HPDE6-E6E7 (cell line): Measurements from ENCODE around the gene CRYZL1.
A peak's percentile ranks its signal among the peaks of the same experiment; 100 is the strongest.
"Not testable (repeated sequence)": the region's sequence is repeated elsewhere in the genome, so short reads cannot be mapped to it uniquely, and the experiment has no call there.

Experiments
- DNase-seq: peaks from one replicate; pipeline ENCODE4 v3.0.0; 2011; ENCODE audit warnings: missing footprints; ENCODE audit errors: extremely low spot score

The CRYZL1 gene

DNA sequence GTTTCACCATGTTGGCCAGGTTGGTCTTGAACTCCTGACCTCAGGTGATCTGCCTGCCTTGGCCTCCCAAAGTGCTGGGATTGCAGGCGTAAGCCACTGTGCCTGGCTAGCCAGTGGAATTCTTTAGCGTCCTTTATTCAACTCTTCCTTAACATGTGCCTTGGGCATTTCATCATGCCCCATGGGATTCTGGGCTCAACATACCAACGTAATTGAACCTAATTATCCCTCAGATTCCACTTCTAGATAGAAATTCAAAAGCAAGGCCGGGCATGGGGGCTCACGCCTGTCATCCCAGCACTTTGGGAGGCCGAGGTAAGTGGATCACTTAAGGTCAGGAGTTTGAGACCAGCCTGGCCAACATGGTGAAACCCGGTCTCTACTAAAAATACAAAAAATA, 15.4 kb downstream of the CRYZL1 start:
- not testable (repeated sequence) for DNase-seq

DNA sequence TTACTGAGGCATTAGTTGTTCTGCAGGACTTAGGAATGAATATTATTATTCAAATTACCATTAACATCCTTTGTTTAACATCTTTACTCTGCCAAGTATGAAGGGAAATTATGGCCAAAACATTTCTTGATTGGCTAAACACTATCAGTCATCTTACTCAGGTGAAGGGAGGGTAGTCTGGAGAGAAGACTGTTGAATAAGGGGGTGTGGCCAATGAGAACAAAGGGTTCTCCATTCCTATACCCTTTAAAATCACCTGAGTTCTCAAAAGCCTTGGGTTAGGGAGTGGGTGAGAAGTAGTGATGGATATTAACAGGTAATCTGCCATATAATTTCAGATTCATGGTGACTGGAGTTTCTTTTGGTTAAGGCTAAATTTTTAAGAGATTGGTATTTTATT, 19.3 kb downstream of the CRYZL1 start:
- DNase-seq = no peak

DNA sequence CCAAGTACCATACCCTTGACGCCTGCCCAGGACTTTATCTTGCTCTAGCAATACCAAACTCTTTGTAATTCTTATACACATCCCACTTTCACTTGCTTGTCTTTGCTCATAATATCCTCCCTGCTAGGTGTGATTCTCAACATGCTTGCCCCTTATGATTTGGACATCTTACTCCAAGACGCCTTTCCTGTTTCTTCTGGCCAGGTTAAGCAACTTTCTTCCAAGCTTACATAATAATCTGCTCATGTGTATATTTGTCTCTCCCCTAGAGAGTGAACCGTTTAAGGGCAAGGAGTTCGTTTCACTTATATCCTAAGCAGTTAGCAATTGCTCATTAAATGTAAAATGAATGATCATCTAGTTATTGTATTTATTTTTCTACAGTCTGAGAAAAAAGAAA, 21.8 kb downstream of the CRYZL1 start:
- DNase-seq = no peak

DNA sequence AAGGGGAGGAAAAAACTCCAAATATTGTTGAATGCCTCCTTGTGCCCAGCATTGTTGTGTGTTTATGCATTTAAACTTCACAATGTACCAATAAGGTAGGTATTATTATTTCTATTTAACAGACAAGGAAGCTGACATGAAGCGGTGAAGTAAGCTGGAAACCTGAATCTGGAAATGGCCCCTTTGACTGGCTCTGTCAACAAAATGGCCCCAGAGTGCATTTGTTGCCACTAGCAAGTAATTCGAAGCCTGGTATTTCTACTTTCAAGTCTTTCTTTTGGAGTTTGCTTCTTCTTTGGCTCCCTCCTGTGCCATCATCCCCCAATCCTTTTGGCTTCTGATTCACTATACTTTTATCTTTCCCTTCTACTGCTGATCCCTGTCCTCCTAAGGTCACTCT, 23.1 kb downstream of the CRYZL1 start:
- DNase-seq = no peak

DNA sequence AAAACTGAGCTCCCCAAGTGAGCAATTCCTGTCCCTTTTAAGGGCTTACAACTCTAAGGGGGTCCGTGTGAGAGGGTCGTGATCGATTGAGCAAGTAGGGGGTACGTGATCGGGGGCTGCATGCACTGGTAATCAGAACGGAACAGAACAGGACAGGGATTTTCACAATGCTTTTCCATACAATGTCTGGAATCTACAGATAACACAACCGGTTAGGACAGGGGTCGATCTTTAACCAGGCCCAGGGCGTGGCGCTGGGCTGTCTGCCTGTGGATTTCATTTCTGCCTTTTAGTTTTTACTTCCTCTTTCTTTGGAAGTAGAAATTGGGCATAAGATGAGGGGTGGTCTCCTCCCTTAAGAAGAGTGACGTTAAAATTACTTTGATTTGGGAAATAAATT, 24.0 kb downstream of the CRYZL1 start:
- not testable (repeated sequence) for DNase-seq

DNA sequence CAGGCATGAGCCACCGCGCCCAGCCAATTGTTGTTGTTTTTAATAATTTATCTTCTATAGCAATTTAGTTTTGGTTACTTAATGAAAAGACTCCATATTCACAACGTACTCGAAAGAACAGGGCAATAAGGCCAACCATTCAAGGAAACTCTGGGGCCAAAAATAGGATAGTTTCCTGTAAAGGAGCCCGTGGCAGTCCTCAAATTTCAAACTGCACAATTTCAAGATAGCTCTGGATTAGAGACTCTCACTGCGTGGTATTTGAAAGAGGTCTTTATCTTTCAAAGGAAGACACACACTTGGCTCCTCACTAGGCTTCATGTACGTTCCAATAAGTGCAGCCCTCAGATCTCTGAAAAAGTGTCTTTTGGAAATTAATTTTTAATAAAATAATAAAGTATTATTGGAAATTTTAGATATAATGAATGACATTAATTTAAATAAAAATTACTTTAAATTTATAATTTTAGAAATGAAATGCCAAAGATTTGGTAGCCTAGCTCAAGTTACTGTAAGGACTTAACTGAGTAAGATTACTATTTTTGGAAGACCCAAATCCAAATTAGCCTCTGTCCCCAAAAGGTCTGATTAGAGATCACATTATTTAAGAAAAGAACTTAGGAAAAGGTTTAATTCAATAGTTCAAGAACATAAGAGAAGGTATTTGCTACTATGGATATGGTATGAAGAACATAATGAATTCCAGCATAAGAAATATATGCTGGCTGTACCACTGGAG, 30.4 kb downstream of the CRYZL1 start:
- no peak for DNase-seq

DNA sequence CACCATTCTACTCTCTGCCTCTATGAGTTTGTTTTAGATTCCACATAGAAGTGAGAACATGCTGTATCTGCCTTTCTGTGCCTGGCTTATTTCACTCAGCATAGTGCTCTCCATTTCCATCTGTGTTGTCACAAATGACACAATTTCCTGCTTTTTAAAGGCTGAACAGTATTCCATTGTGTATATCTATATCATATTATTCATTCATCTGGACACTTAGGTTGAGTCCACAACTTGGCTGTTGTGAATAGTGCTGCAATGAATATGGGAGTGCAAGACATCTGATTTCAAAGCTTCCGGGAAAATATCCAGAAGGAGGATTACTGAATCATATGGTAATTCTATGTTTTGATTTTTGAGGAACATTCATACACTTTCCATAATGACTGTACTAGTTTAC, 33.0 kb downstream of the CRYZL1 start:
- no peak for DNase-seq

DNA sequence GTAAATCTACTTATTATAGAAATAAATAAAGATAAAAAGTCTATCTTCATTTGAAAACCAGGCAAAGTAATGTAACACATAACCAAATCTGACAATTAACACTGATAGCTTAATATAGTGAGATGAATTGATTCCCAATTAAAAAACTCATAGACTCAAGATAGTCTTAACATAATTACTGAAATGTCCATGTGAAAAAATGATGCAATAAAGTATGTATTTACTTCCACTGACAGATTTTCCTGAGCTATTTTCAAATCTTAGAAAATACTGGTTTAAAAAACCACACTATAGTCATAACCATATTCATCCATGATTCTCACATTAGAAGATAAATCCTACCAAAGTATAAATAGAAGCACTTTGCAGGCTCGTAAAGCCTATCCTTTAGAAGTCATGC, 43.5 kb downstream of the CRYZL1 start:
- no peak for DNase-seq

DNA sequence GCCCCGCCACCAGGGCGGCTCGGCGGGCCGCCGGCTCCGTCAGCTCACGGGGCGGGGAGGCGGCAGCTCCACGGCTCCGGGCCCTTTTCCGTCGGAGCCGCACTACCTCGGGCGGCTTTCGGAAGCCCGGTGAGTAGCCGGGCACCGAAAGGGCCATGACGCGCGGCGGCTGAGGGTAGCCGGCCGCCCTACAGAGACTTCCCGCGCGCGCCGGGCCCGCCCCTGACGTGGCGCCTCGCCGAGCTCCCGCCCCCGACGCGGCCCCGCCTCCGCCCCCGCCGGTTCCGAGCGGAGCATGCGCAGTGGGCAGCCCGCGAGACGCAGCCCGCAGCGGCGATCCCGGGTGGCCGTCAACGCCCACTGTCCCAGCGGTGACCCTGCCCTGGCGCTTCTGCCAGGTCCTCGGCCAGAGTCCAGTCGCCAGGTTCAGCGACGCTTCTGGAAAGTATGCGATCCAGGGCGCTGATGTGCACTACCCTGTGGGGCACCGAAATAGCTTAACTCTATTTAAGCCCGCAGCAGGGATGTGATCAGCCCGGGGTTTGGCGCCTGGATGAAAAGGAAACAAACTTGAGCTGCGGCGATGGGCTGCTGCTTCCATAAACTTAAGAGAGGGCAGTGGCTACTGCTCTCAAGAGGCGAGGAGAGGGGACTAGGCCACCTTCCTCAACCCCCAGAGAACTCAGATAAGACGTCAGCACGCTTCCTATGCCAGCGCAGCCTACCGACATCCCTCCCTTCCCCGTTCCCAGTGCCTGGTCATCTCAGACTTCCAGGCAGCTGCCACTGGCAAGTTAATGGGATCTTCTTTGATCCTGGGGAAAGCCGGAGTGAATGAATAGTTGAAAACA, 52.8 kb downstream of the CRYZL1 start, which contains the start of gene DONSON:
DONSON (minus strand) TSS at position 200 of the 851 bp plus-strand sequence; CDS start at position 157, 43 bp downstream.
- peak; percentile 90 for DNase-seq

DNA sequence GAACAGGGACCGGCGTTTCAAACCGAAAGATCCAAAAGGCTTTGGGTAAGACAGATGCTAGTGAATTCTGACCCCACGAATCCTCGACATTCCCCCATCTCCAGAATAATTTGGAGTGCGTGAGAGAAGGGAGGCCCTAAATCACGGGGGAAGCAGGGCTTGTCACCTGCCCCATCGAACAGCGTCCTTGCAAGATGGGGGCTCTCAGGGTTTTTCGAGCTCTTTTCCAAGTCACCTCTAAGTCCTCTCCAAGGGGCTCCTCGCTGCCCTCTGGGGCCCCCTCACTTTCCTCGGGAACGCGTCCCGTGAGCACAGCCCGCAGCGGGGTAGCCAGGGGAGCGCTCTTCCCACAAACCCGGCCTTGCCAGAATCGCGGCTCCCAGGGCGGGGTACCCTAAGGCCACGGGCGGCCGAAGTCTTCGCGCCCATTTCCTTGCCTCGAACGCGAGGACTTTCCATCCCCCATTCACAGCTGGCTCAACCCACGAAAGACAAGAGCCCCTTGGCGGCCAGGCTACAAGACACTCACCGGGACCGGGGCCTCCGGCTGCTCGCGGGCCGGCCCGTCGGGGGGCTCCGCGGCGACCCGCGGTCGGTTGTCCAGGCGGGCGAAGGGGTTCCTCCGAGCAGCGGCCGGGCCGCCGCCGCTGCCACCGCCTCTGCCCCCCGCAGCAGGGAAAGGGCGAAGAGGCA, 53.6 kb downstream of the CRYZL1 start:
- peak; percentile 15 for DNase-seq

DNA sequence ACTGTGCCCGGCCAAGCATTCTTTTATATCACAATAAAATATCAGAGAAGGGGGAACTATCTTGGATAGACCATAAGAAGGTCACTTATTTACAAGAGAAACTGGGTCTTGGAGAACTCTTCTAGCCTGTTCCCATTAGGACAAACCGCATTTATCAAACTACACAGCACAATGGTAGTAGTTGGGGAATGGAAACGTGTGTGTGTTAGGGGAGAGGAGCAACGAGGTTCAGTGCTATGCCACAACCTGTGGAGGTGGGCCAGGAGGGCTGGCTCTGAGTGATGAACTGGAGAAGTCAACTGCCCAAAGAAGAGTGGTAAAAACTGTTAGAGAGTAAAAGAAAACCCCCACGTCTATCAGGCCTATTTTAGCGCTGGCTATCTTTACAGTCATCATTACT, 54.6 kb downstream of the CRYZL1 start:
- DNase-seq = no peak

DNA sequence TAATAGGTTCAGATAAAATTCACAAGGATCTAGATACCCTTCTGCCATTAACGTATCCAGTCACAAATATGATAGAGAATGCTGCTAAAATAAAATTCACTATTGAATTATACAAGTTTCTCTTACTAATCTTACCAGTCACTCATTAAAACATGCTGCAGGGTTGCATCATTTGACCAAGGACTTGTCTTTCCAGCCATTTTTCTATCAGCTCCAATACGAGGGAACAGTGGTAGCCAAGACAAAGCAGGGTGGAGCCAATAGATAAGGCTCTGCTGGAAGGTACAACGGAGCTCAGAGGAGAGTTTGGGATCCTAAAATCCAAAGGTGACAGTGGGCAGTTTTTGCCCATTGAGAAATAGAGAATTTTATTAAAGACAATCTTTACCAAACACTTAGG, 57.1 kb downstream of the CRYZL1 start:
- no peak for DNase-seq

DNA sequence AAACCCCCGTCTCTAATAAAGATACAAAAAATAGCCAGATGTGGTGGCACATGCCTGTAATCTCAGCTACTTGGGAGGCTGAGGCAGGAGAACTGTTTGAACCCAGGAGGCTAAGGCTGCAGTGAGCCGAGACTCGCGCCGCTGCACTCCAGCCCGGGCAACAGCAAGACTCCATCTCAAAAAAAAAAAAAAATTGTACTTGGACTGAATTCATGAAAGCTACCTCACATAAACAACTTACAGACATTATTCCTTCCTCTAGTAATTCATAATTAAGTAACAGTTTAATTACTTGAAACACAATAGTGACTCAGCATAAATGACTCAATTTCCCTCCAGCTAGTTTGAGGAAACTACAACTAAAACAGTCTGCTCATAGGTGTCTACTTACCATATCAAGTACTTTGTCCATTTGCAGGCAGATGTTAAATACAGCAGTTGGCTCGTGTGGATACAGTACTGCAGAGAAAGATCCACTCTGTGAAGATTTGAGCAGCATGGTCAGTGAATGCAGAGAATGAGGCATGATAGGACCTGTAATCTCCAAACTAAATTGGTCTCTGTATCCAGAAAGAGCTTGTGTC, 62.5 kb downstream of the CRYZL1 start:
- no peak for DNase-seq

DNA sequence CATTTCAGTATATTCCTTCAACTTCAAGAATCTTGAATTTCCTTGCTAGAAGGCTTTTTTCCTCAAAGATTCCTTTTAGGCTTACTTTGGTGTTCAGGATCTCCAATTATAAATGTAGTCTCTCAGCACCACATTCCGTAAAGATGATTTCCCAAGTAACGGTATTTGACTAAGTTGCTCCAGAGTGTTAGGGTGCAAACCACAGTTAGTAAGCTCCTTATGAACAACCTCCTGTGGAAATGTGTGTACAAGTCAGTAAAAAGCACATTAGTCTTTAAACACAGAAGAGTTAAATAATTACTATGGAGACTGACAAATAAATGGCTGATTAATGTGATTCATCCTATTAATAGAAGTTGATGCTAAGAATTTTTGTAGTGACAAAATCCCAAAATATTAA, 63.3 kb downstream of the CRYZL1 start:
- DNase-seq = no peak

DNA sequence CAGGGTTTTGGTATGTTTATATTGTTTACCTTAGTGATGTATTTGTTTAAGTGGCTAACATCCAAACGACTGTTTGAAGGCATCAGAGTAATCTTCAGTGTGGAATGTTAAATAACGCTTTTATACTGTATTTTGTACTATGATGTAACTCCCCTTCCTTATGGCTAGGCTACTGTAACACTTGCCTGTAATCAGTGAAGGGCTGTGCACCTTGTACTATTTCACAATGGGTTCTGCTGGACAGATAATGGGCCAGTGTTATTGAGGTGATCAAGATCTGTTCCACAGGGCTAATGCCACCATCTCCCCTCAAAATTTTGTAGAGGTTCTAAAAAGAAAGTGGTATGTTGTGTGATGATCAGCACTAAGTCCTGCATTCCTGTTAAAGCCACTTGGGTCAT, 64.8 kb downstream of the CRYZL1 start:
- not testable (repeated sequence) for DNase-seq

DNA sequence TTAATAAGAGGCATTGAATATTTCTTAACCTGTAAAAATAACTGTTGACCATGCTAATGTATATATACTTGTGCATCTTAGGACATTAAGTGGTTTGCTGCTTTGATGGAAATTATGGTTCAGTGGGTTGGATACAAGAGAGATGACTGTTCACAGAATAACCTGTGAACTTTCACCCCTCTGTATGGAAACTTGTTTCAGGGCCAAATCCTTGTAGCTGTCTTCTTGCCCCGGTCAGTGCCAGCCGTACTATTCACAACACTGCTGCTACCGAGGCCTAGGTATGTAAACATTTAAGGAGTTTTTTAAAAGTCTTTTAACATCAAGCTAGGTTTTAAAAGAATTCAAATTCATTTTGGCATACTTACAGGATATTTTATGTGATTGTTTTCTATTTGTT, 69.2 kb downstream of the CRYZL1 start:
- DNase-seq = no peak

DNA sequence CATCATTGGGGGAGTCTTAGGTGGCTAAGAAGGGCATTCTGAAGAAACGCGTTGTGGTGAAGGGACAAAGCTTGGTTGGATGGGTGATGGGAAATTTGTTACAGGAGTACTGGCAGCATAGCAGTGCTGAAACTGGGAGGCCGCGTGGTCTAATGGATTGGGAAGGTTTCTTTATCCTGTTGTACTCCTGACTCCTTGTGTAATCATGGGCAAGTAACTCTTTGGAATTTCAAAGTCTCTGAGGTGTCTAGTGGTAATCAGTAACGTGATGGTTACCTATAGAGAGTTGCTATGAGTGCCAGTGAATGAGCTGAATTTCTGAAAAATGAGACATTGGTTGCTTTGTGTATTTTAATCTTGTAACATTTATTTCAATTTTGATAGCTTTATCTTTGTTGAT, 71.5 kb downstream of the CRYZL1 start:
- no peak for DNase-seq

DNA sequence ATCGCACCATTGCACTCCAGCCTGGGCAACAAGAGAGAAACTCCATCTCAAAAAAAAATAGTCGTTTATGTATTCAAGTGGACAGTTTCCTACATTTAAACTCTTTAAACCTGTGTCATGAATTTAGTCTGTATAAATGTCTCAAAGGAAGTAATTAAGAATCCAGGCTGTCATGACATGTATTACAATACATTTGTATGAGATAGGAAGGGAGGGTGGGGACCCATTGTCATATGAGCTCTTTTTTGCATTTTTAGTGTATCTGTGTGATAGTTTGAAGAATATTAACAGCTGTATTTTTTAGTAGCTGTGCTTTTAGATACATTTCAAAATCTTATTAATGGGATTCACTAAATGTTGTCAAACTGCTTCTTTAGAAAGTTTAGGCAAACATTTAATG, 73.1 kb downstream of the CRYZL1 start:
- DNase-seq = no peak

DNA sequence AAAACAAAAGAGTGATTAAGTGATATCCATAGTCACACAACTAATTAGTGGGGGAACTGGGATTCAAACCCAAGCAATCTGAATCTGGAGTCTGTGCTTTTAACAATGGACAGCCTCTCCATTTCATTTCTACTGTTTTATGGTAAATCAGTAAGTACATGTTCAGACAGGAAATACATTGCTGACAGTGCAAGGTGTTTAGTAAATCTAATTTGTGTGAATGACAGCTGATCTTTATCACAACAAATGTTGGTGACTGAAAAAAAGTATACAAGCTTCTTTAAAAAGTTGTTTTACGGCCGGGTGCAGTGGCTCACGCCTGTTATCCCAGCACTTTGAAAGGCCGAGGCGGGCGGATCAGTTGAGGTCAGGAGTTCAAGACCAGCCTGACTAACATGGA, 73.6 kb downstream of the CRYZL1 start:
- DNase-seq = no peak

DNA sequence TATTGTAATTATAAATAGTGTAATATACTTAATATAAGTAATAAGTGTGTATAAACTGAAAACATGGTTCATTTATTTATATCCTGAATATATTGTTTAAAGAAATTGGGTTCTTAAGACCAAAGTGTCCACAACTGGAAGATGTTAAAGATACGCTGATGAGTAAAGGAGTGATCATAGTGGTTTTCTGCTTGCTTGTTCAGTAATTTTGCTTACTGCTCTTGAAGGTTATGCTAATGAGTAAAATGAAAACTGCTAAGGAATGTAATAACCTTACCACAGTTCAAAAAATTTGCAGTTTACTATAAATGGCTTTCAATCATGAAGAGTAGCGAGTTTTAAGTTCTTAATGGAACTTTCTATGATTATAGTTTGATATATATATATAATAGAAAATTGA, 75.0 kb downstream of the CRYZL1 start:
- DNase-seq = no peak

DNA sequence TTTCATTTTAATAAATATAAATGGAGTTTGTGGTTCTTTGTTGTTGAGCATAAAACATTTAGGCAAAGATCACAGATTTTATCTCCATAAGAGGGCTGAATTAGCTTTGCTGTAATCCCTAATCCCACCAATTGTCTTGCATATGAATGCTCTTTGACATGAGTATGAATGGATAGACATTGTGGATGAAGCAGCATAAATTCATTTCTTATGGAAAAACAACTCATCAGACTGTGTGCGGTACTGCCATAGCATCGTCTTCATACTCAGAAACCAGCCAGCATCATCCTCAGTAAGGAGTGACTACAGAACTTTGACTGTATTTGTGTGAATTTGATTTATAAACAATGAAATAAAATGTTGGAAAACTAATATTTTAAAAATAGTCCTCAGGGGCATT, 79.2 kb downstream of the CRYZL1 start:
- no peak for DNase-seq

DNA sequence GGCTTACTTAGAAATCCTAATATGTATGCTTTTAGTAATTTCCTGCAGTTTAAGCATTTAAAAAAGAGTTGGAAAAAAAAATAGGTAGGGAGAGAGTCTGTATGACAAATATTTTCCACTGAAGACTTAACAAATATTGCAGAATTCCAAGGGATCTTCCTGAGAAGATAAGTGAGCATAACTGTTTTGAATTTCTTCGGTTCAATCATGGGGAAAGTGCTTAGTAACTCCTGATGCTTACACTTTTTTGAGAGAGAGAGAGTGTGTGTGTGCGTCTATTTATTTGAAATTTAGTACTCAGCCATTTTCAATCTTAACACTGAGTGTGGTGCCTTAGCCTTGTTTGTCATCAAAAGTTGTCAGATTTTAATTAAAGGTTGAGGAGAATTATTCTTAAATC, 80.2 kb downstream of the CRYZL1 start:
- no peak for DNase-seq
